Measurements from ENCODE around the gene LGALS14.
"Not testable (repeated sequence)": the region's sequence is repeated elsewhere in the genome, so short reads cannot be mapped to it uniquely, and the experiment has no call there.

The LGALS14 gene

GRCh38 chr19:39695759-39696158, 8.5 kb upstream of the LGALS14 start:
- DNase-seq (ENCODE audit: low read depth, low spot score), result no peak

GRCh38 chr19:39696387-39696786, 7.9 kb upstream of the LGALS14 start:
- no peak for DNase-seq (ENCODE audit: low read depth, low spot score)

- DNase-seq (ENCODE audit: low read depth, low spot score), result no peak
Observed at GRCh38 chr19:39698535-39698934, 5.7 kb upstream of the LGALS14 start.

- DNase-seq (ENCODE audit: low read depth, low spot score), result no peak
Observed at GRCh38 chr19:39701291-39701690, 3.0 kb upstream of the LGALS14 start.

GRCh38 chr19:39705578-39706188, 1.4 kb downstream of the LGALS14 start:
- no peak for DNase-seq (ENCODE audit: low read depth, low spot score)

GRCh38 chr19:39708594-39708993, 4.3 kb downstream of the LGALS14 start:
- DNase-seq (ENCODE audit: low read depth, low spot score), result no peak

GRCh38 chr19:39709026-39709872, 5.0 kb downstream of the LGALS14 start:
- no peak for DNase-seq (ENCODE audit: low read depth, low spot score)

GRCh38 chr19:39710333-39710890, 6.1 kb downstream of the LGALS14 start:
- DNase-seq (ENCODE audit: low read depth, low spot score), result no peak

GRCh38 chr19:39720144-39720543, 15.9 kb downstream of the LGALS14 start:
- DNase-seq (ENCODE audit: low read depth, low spot score), result not testable (repeated sequence)

GRCh38 chr19:39725995-39726394, 21.7 kb downstream of the LGALS14 start:
- DNase-seq (ENCODE audit: low read depth, low spot score), result no peak

- no peak for DNase-seq (ENCODE audit: low read depth, low spot score)
Observed at GRCh38 chr19:39727070-39727800, 23.0 kb downstream of the LGALS14 start.

GRCh38 chr19:39728040-39728439, 23.8 kb downstream of the LGALS14 start:
- DNase-seq (ENCODE audit: low read depth, low spot score), result no peak

- DNase-seq (ENCODE audit: low read depth, low spot score), result no peak
Observed at GRCh38 chr19:39729594-39729993, 25.3 kb downstream of the LGALS14 start.

- no peak for DNase-seq (ENCODE audit: low read depth, low spot score)
Observed at GRCh38 chr19:39731685-39732084, 27.4 kb downstream of the LGALS14 start.

GRCh38 chr19:39733841-39734240, 29.6 kb downstream of the LGALS14 start:
- no peak for DNase-seq (ENCODE audit: low read depth, low spot score)

GRCh38 chr19:39735688-39736087, 31.4 kb downstream of the LGALS14 start:
- no peak for DNase-seq (ENCODE audit: low read depth, low spot score)

- DNase-seq (ENCODE audit: low read depth, low spot score), result no peak
Observed at GRCh38 chr19:39736088-39736487, 31.8 kb downstream of the LGALS14 start.

- DNase-seq (ENCODE audit: low read depth, low spot score), result no peak
Observed at GRCh38 chr19:39737351-39737750, 33.1 kb downstream of the LGALS14 start.

- no peak for DNase-seq (ENCODE audit: low read depth, low spot score)
Observed at GRCh38 chr19:39737891-39738290, 33.6 kb downstream of the LGALS14 start, which contains the start of gene CLC. TSS of gene CLC (minus strand) at chr19:39738029. CDS start at chr19:39737952, 77 bp downstream.

- no peak for DNase-seq (ENCODE audit: low read depth, low spot score)
Observed at GRCh38 chr19:39738814-39739213, 34.5 kb downstream of the LGALS14 start.

GRCh38 chr19:39740395-39740794, 36.1 kb downstream of the LGALS14 start:
- DNase-seq (ENCODE audit: low read depth, low spot score), result no peak

GRCh38 chr19:39745643-39746042, 41.4 kb downstream of the LGALS14 start:
- no peak for DNase-seq (ENCODE audit: low read depth, low spot score)

All from activated naive CD8-positive, alpha-beta T cell treated with anti-CD3 and anti-CD28 coated beads, Interleukin-2, amount 50 U/mL, for 16 hours (primary cell).